ENCODE results near the gene SNX32.
A peak's percentile ranks its signal among the peaks of the same experiment; 100 is the strongest.

The SNX32 gene

GRCh38 chr11:65797711-65798110, 36.1 kb upstream of the SNX32 start:
- DNase-seq: no peak

GRCh38 chr11:65798882-65799281, 34.9 kb upstream of the SNX32 start:
- DNase-seq: no peak

- no peak for DNase-seq
Measured at GRCh38 chr11:65801153-65801987, 32.4 kb upstream of the SNX32 start.

- no peak for DNase-seq
Measured at GRCh38 chr11:65802841-65803240, 30.9 kb upstream of the SNX32 start.

DNA sequence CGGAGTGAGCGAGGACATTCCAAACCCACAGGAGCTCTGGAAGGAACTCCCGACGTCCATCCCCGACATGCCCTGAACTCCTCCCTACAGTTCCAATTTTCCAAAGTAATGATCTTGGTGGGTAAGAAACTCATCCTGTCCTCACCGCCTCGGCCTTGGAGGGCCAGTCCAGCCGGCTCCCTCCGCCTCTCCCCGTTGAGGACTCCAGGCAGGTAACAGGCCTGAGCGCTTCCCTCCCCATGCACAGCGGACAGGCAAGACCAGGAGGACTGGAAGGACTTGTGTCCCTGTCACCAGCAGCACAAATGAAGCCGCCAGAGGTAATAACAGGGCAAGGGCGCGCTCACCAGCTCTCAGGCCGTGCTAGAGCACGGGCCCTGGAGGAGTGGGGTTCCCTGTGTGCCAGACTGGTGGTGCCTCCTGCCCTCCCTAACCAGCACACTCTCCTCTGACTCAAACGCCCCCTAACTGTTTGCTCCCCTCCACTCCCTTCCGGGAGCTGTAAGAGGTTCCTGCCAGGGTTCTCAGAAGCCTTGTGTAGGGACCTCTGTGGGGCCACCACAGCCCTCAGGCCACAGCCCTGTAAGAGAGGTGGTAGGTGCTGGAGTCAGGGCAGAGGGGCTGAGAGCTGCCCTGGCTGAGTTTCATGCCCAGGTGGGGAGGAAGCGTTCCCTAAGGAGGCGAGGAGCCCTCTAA, 29.8 kb upstream of the SNX32 start:
- no peak for DNase-seq

DNA sequence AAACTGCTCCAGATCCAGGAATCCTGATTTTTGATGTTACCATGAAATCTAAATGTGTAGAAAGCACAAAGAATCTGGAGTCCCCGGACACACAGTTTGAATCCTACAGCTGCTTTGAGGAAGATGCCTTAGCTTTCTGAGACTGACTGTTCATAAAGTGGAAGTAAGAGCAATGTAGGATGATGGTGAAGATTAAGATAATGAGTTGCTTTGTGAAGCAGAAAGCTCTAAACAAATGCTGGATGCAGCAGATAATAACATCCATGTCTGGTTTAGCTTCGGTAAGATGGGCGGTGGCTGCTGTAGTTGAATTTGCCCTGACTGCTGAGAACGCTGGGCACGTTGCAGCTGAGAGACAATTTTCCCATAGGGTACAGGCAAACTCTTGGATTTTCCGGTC, 26.8 kb upstream of the SNX32 start:
- DNase-seq: no peak

DNA sequence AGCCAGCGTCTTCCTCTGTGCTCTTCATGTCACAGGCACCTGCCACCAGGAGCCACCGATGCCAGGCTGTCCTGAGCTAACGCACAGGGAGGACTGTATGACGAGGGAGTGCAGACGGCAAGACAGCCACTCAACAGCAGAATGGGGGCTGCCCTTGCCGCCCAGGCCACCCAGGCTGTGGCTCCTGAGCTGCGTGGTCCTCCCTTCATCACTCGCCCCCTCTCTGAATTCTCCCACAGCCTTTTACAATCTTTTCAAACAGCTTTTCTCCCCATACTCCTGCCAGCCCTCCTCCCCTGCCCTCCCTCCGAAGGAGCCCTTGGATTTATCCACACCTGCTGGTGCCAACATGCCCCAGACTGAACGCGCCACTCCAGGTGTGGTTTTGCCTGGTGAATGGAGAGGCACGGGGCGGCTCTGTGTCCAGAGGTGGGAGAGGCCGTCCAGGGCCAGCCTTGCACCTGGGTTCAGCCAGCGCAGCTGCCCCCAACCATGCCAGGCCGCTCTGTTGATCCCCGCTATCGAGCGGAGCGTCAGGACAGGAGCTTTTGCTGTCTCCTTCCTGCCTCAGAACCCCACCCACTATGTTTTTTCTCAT, 24.9 kb upstream of the SNX32 start:
- DNase-seq: no peak

GRCh38 chr11:65809496-65809895, 24.3 kb upstream of the SNX32 start:
- no peak for DNase-seq

DNA sequence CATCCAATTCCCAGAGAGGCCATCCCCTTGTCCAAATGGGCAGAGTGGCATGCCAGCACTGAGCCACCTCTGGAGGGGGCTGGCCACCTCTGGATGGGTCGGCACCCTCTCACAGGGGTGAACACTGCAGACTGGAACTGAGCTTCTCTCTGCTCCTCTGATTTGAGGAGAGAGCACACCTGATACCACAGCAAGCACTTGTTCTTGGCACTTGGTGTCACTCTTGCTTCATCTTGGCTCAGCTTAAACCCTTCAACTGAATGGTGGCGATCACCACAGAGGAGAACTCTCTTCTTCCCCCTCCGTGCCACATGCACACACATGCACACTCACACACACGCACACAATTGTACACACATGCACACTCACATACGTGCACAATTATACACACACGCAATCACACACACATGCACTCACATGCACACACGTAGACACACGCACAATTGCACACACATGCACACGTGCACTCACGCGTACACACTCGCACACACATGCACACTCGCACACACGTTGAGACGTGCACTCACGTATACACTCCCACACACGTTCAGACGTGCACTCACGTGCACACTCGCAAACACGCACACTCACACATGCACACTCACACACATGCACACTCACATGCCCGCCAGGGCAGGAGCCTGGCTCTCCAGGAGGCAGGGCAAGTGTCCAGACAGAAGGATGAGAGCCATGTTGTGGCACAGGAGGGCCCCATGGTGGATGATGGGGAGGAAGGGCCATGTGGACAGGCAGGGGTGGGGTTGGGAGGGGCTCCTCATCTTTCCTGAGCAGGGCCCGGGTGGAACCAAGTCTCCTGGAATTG, 23.5 kb upstream of the SNX32 start:
- no peak for DNase-seq

DNA sequence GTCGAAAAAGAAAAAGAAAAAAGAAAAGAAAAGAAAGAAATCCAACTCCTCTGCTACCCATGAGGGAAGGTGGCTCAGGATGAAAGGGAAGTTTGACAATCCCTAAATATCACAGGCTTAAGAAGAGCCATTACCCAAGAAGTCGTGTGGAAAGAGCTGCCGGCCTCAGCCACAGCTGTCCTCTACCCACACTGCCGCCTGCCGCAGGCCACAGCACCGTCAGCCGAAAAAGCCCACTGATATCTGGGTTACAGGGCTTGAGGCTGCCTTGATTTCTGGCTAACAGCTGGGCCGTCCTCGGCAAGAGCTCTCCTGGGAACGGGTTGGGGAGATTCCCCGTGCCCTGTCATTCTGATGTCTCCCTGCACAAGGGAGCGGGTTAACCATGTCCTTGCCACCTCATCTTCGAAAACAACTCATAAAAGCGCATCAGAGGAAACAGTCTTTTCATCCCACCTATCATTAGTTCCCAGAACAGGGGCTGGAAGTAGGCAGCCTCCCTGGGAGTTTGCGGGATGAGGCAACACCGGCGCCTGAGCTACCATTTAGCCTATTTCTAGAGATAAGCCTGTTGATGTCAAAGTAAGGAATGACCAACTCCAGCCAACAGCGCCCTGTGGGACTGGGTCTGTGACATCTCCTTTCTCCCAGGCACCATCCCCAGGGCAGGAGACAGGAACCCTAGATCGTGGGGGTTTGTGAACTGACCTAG, 21.8 kb upstream of the SNX32 start:
- DNase-seq: no peak

DNA sequence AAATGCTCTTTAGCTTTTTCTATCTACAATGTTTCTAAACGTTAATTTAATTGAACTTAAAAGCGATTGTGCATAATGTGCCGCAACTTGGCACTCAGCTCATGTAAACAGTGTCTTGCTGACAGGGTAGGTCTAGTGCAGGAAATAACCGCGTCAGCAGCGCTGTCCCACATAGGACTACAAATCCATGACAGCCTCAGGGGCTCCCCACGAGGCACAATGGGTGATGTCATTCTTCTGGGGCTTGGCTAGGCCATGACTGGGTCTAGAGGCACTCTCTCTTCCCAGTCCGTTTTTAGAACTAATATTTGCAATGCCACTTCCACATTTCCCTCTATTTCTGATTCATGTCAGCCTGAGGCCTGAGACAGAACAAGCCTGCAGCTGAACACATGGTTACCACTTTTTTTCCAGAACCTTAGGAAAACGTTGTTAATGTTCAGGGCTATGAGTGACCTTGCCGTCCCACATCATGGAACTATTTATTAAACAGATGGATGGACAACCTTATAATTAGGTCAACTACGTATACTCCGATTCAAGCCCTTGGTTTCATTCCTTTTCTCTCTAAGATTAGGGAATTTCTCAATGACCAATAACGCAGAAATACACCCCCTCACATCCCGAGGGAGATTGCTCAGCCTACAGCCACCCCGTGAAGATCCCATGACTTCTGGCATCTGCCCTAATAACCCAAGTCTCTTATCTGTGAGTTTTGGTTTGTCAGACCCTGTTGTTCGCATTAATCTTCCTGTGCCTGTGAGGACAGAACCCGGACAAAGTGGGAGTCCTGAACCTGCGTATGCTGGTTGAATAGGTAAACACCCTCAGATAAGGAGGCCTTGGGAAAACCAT, 19.4 kb upstream of the SNX32 start:
- DNase-seq: no peak

- no peak for DNase-seq
Measured at GRCh38 chr11:65814986-65815565, 18.7 kb upstream of the SNX32 start.

DNA sequence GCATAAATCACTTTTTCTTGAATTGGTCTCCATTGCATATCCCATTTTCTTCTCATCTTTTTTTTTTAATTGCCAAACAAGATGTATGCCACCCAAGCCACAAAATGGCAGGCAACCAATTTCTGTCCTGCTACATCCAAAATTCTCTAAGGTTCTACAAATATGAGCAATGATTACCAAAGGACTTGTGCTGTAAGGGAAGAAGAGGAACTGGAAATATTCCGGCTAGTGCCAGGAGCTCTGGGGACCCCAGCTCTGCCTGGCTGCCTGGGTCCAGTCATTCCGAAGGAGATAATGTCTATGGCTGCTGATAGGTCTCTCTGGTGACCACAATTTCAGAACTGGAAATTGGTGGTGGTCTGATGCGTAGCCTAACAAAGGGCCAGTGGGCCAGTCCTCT, 17.1 kb upstream of the SNX32 start:
- no peak for DNase-seq

- DNase-seq: no peak
Measured at GRCh38 chr11:65817312-65817834, 16.4 kb upstream of the SNX32 start.

GRCh38 chr11:65817835-65818680, 15.7 kb upstream of the SNX32 start:
- DNase-seq: peak; percentile 76 to 87

- no peak for DNase-seq
Measured at GRCh38 chr11:65821107-65821506, 12.7 kb upstream of the SNX32 start.

GRCh38 chr11:65822776-65823528, 10.8 kb upstream of the SNX32 start:
- DNase-seq: no peak

DNA sequence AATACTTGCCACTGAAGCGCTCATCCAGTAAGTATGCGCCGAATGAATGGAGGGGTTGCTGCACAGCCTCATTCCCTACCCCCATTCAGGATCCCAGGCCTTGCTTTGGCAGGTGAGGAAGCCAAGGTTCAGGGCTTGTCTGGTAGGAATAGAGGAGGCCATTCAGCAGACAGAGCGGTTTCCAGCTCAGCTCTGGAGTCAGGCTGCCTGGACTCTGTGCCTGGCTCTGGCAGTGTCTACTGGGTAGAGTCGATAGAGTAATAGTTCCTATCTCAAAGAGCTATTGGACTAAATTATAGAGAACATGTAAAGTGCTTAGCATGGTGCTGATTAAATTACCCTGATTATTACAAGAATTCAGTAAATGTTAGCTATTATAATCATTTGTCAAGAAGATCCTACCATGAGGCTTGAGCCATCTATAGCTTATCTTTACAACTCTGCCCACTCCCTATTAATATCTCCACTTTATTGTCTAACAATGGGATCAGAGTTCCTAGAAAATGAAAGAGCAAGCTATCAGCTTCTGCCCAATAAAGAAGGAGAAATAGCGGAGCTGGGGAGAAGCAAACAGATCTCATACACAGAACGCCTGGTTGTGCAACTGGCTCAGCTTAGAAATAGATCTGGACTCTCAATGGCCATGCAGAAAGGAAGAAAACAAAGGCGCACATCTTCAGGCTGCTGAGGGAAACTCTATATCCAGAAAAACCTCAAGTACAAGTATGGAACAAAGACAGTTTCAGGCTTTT, 6.6 kb upstream of the SNX32 start:
- DNase-seq: no peak
